H1 (cell line): ENCODE data around the gene C1S.

Experiments
- EZH2 ChIP-seq: fragments of 200-600 bp; sonication (generic); IDR thresholded peaks from 2 replicates; pipeline ENCODE4 v1.7.1; 2012; ENCODE audit warnings: low read depth, mild to moderate bottlenecking, moderate library complexity, low read length, inconsistent platforms; ENCODE audit not compliant: severe bottlenecking
- KDM1A ChIP-seq: fragments of 200-600, 300-600 bp; sonication (generic); IDR thresholded peaks from 2 replicates; pipeline ENCODE4 v1.7.1; 2016; ENCODE audit warnings: mild to moderate bottlenecking, low read length, borderline replicate concordance
- RAD21 ChIP-seq, 2 experiments: IDR thresholded peaks in 1 of 2; conservative IDR thresholded peaks in 1 of 2; 2 replicates each; pipeline ENCODE4 v1.6.1; 2011; ENCODE audit warnings: low read depth in 2 of 2, low read length in 2 of 2, improper control_type of control experiment in 1 of 2, inconsistent platforms in 1 of 2, mild to moderate bottlenecking in 1 of 2, moderate library complexity in 1 of 2
- SP2 ChIP-seq: IDR thresholded peaks from 2 replicates; pipeline ENCODE4 v1.6.1; 2012; ENCODE audit warnings: mild to moderate bottlenecking, low read length, inconsistent platforms
- TEAD4 ChIP-seq: IDR thresholded peaks from 2 replicates; pipeline ENCODE4 v1.6.1; 2012; ENCODE audit warnings: low read depth, low read length, inconsistent platforms, mixed read lengths
- TF ChIP-seq, protein P1 (sequence below): IDR thresholded peaks from 2 replicates; pipeline ENCODE4 v1.6.1; 2011; ENCODE audit warnings: low read depth, mild to moderate bottlenecking, low read length; ENCODE audit not compliant: insufficient read depth

DNA sequence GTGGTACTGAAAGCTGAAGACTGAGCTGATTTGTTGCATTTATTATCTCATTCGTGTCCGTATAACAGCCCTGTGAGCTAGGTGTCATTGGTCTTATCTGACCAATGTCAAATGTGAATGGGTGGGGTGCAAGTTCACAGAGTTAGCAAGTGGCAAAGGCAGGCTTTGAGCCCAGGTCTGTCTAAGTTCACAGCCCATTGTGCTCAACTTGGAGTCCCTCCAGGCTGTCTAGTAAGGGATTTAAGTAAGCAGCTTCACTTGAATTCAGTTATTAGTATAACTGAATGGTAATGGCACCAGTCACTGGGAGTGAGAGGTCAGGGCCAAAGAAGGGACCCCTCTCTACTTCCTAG, 8.5 kb downstream of the C1S start:
- TF ChIP-seq RAD21 (IDR thresholded peaks at IDR 0.05 in 1 of 2, conservative IDR thresholded peaks at IDR 0.05 in 1 of 2; ENCODE audit: low read depth in 2 of 2, low read length in 2 of 2): no peak
- no peak for TF ChIP-seq KDM1A
- TF ChIP-seq TEAD4: no peak
- no peak for TF ChIP-seq EZH2
- no peak for TF ChIP-seq SP2
- TF ChIP-seq, protein P1, sequence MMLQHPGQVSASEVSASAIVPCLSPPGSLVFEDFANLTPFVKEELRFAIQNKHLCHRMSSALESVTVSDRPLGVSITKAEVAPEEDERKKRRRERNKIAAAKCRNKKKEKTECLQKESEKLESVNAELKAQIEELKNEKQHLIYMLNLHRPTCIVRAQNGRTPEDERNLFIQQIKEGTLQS: no peak
